SK-N-MC (cell line): ENCODE measurements around the gene ANLN.

Source experiments
- EZH2 ChIP-seq: fragments of 200-600 bp; sonication (generic); IDR thresholded peaks from one replicate; pipeline ENCODE4 v1.6.1; 2017; ENCODE audit warnings: antibody characterized with exemption
- FOXP2 ChIP-seq: optimal IDR thresholded peaks from 2 replicates; pipeline ENCODE3; 2011; ENCODE audit warnings: mild to moderate bottlenecking, moderate library complexity; ENCODE audit not compliant: insufficient read depth; ENCODE audit errors: extremely low read length, control extremely low read depth
- POLR2AphosphoS5 ChIP-seq: IDR thresholded peaks from 2 replicates; pipeline ENCODE4 v1.6.1; 2012; ENCODE audit warnings: mild to moderate bottlenecking, low read depth, low read length, borderline replicate concordance

- TF ChIP-seq FOXP2 (no peak), POLR2AphosphoS5 (no peak), EZH2 (no peak)
Measured at GRCh38 chr7:36478745-36479144, 89.1 kb downstream of the ANLN start.
